GM23248 (cell line): ENCODE results near the gene MRFAP1. TPM values are rescaled to one million over a fixed set of nuclear protein-coding genes. Genes with fewer than 3 reads are reported as not detected.

Experiments used
- DNase-seq: peaks from one replicate; pipeline ENCODE4 v3.0.0-alpha.2; 2015
- H2AFZ ChIP-seq: fragments of 200-600 bp; sonication (generic); 2 replicates; pipeline ENCODE4 v1.6.1; 2016; ENCODE audit warnings: antibody characterized with exemption
- H3F3A ChIP-seq: fragments of 200-600 bp; sonication (generic); 2 replicates; pipeline ENCODE4 v1.6.1; 2016; ENCODE audit warnings: mild to moderate bottlenecking, antibody characterized with exemption, mixed run types; ENCODE audit not compliant: insufficient read depth
- H3K27ac ChIP-seq: fragments of 200-600 bp; sonication (generic); 2 replicates; pipeline ENCODE4 v1.5.1; 2016; ENCODE audit warnings: mild to moderate bottlenecking
- H3K27me3 ChIP-seq: fragments of 200-600 bp; sonication (generic); replicated peaks from 2 replicates; pipeline ENCODE4 v1.6.1; 2016; ENCODE audit warnings: mild to moderate bottlenecking; ENCODE audit not compliant: insufficient read depth
- H3K36me3 ChIP-seq: fragments of 200-600 bp; sonication (generic); 2 replicates; pipeline ENCODE4 v1.6.1; 2016; ENCODE audit warnings: low read depth, mild to moderate bottlenecking
- H3K4me1 ChIP-seq: fragments of 200-600 bp; sonication (generic); 2 replicates; pipeline ENCODE4 v1.6.1; 2016; ENCODE audit warnings: mild to moderate bottlenecking; ENCODE audit not compliant: insufficient read depth
- H3K4me2 ChIP-seq: fragments of 200-600 bp; sonication (generic); one replicate; pipeline ENCODE4 v1.6.1; 2016; ENCODE audit warnings: mild to moderate bottlenecking; ENCODE audit not compliant: unreplicated experiment
- H3K4me3 ChIP-seq: fragments of 200-600 bp; sonication (generic); 2 replicates; pipeline ENCODE4 v1.5.1; 2016; ENCODE audit warnings: mild to moderate bottlenecking
- H3K79me2 ChIP-seq: fragments of 200-600 bp; sonication (generic); 2 replicates; pipeline ENCODE4 v1.6.1; 2016; ENCODE audit warnings: mild to moderate bottlenecking; ENCODE audit not compliant: insufficient read depth
- H3K9ac ChIP-seq: fragments of 200-600 bp; sonication (generic); 2 replicates; pipeline ENCODE4 v1.6.1; 2016; ENCODE audit warnings: mild to moderate bottlenecking
- H3K9me2 ChIP-seq: fragments of 200-600 bp; sonication (generic); 2 replicates; pipeline ENCODE4 v1.6.1; 2016; ENCODE audit warnings: mixed run types, mild to moderate bottlenecking, moderate library complexity; ENCODE audit not compliant: insufficient read depth
- H3K9me3 ChIP-seq: fragments of 200-600 bp; sonication (generic); one replicate; pipeline ENCODE4 v1.6.1; 2017; ENCODE audit warnings: low read depth
- H4K20me1 ChIP-seq: fragments of 200-600 bp; sonication (generic); 2 replicates; pipeline ENCODE4 v1.6.0; 2016; ENCODE audit not compliant: insufficient read depth
- EZH2 ChIP-seq: fragments of 200-600 bp; sonication (generic); IDR thresholded peaks from 2 replicates; pipeline ENCODE4 v1.6.1; 2018; ENCODE audit warnings: antibody characterized with exemption, mild to moderate bottlenecking; ENCODE audit not compliant: insufficient read depth, poor library complexity, severe bottlenecking
- EZH2phosphoT487 ChIP-seq: fragments of 200-600 bp; sonication (generic); IDR thresholded peaks from 2 replicates; pipeline ENCODE4 v1.6.1; 2018; ENCODE audit warnings: antibody characterized with exemption, moderate library complexity, mild to moderate bottlenecking, low read depth; ENCODE audit not compliant: insufficient read depth
- WGBS, 2 experiments: methylation state at CpG; one replicate each; pipeline ENCODE4 v1.1.6; 2015 to 2017; ENCODE audit warnings: low lambda C conversion rate in 2 of 2, low coverage in 1 of 2; ENCODE audit errors: missing lambda C conversion rate in 2 of 2; 5-methylcytosine and 5-hydroxymethylcytosine counted together
- in situ Hi-C: fragments of 300-500 bp; cut with MboI; formaldehyde crosslinking; loops from 2 replicates; pipeline ENCODE4 v1.15.0; 2020
- polyA plus RNA-seq: library from polyadenylated mRNA; unstranded; fragments of >200 nt; fragmentation: Nextera tagmentation; extraction: Ambion mirVana; gene quantifications from 2 replicates; pipeline ENCODE4 v1.2.1, GENCODE V29; 2016
- total RNA-seq: library from RNA; depleted of rRNA; stranded (reverse); fragments of >200 nt; shearing (Covaris generic); gene quantifications from 2 replicates; pipeline ENCODE4 v1.2.3, GENCODE V29; 2014

Gene MRFAP1
- total and polyA plus RNA-seq, 2 experiments from 2014 or later, result 108 to 261 TPM

GRCh38 chr4:6608758-6609414 lies 31.6 kb upstream of the MRFAP1 start:
- Histone ChIP-seq H3K9ac (no peak overlapping the region), H3K27ac (no peak overlapping the region), H3K4me3 (no peak overlapping the region), H2AFZ (no peak overlapping the region), H3K36me3 (peaks cover 8% of the 10 kb centered on the region; the same call in 1 of the 2 replicates), H3K79me2 (no peaks in the 10 kb centered on the region), H3K9me2 (no peaks in the 10 kb centered on the region), H3F3A (no peaks in the 10 kb centered on the region), H3K4me2 (no peak overlapping the region), H3K4me1 (no peaks in the 10 kb centered on the region), H4K20me1 (no peaks in the 10 kb centered on the region), H3K27me3 (no peaks in the 10 kb centered on the region), H3K9me3 (no peaks in the 10 kb centered on the region)
- 90 to 92% methylated on average over 28 of the region's 28 CpGs for WGBS, 2 experiments
- in situ Hi-C loops, result no loop called here
- DNase-seq, result no peak
- TF ChIP-seq EZH2phosphoT487 (no peak), EZH2 (no peak)

DNA sequence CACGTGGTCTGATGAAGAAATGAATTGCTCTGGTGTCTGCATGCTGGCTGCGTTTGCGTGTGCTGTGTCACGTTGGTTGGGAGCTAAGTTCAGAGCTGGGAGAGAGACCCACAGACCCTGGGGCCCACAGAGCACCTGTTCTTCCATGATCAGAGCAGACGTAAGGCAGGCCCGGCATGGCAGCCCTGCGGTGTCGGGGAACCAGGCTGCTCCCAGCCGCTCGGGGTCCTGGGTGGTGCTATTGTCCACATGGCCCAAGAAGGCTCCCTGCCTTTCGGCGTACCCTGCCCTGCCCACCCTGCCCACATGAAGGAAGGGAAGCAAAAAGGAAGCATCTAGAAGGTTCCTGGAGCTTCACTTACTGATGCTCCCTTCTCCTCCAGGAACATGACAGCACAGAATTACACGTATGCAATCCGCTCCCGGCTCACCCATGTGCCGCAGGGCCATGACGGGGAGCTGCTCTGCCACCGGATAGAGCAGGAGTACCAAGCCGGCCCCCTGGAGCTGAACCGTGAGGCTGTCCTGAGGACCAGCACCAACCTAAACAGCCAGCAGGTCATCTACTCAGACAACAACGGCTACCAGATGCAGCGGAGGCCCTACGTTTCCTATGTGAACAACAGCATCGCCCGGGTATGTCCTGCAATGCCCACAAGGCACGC lies 30.9 kb upstream of the MRFAP1 start:
- no peak overlapping the region for H2AFZ ChIP-seq
- no peaks in the 10 kb centered on the region for H3F3A ChIP-seq
- no peak overlapping the region for H3K4me3 ChIP-seq
- peaks cover 8% of the 10 kb centered on the region; the same call in 1 of the 2 replicates for H3K36me3 ChIP-seq
- no peaks in the 10 kb centered on the region for H3K9me2 ChIP-seq
- 93 to 96% methylated on average over 21 to 26 of the region's 26 CpGs for WGBS, 2 experiments
- no peaks in the 10 kb centered on the region for H4K20me1 ChIP-seq
- no peaks in the 10 kb centered on the region for H3K79me2 ChIP-seq
- TF ChIP-seq EZH2 (no peak), EZH2phosphoT487 (no peak)
- no peaks in the 10 kb centered on the region for H3K4me1 ChIP-seq
- no peaks in the 10 kb centered on the region for H3K27me3 ChIP-seq
- H3K9ac ChIP-seq, result no peak overlapping the region
- H3K4me2 ChIP-seq, result no peak overlapping the region
- no peak for DNase-seq
- no peaks in the 10 kb centered on the region for H3K9me3 ChIP-seq
- in situ Hi-C loops, result no loop called here
- no peak overlapping the region for H3K27ac ChIP-seq

GRCh38 chr4:6610856-6611430 lies 29.5 kb upstream of the MRFAP1 start:
- in situ Hi-C loops, result no loop called here
- WGBS, 2 experiments, result 82 to 91% methylated on average over 23 to 24 of the region's 24 CpGs
- Histone ChIP-seq H3K36me3 (no peaks in the 10 kb centered on the region), H3F3A (no peaks in the 10 kb centered on the region), H3K79me2 (no peaks in the 10 kb centered on the region), H3K9ac (no peak overlapping the region), H3K4me1 (no peaks in the 10 kb centered on the region), H3K4me2 (no peak overlapping the region), H4K20me1 (no peaks in the 10 kb centered on the region), H2AFZ (no peak overlapping the region), H3K4me3 (no peak overlapping the region), H3K27me3 (no peaks in the 10 kb centered on the region), H3K9me3 (no peaks in the 10 kb centered on the region), H3K9me2 (no peaks in the 10 kb centered on the region), H3K27ac (no peak overlapping the region)
- DNase-seq, result no peak
- TF ChIP-seq EZH2phosphoT487, result no peak
- no peak for TF ChIP-seq EZH2

- Histone ChIP-seq H3K9me3 (no peaks in the 10 kb centered on the region), H3K79me2 (no peaks in the 10 kb centered on the region), H3K9me2 (no peaks in the 10 kb centered on the region), H3K27me3 (no peaks in the 10 kb centered on the region), H3K9ac (no peak overlapping the region), H3K36me3 (no peaks in the 10 kb centered on the region), H3K4me2 (no peak overlapping the region), H3K4me1 (no peaks in the 10 kb centered on the region), H3K4me3 (no peak overlapping the region), H2AFZ (no peak overlapping the region), H3K27ac (no peak overlapping the region), H4K20me1 (no peaks in the 10 kb centered on the region), H3F3A (no peaks in the 10 kb centered on the region)
- in situ Hi-C loops, result no loop called here
- TF ChIP-seq EZH2phosphoT487 (no peak), EZH2 (no peak)
- WGBS, 2 experiments, result 94 to 100% methylated on average over 3 of the region's 3 CpGs
- no peak for DNase-seq
These were observed 27.4 kb upstream of the MRFAP1 start for GRCh38 chr4:6612961-6613675.
